ENCODE measurements around the gene EME1. TPM values are rescaled to one million over a fixed set of nuclear protein-coding genes. Genes with fewer than 3 reads are reported as not detected.

EME1 gene
- polyA plus RNA-seq, 1 of the 3 experiments (the other 2 are of a cell fraction): 16.9 TPM

GRCh38 chr17:50393700-50394099, 20.7 kb downstream of the EME1 start:
- 98% methylated on average over 5 of the region's 5 CpGs for WGBS (ENCODE audit: low lambda C conversion rate)
- Histone ChIP-seq H3K79me2 (ENCODE audit: insufficient read depth) (peaks cover 78% of the 10 kb centered on the region), H3K36me3 (replicated peaks in 1 of 2; ENCODE audit: control insufficient read depth in 1 of 2, insufficient read depth in 2 of 2, low read length in 1 of 2) (peaks cover 59 to 72% of the 10 kb centered on the region in 2 experiments), H3K27me3 (ENCODE audit: insufficient read depth) (no peaks in the 10 kb centered on the region), H3K4me2 (no peak overlapping the region), H3K4me1 (ENCODE audit: control insufficient read depth in 1 of 2, insufficient read depth in 2 of 2, low read depth in 1 of 2, low read length in 1 of 2) (peaks cover 10 to 23% of the 10 kb centered on the region in 2 experiments), H3K27ac (ENCODE audit: low read depth in 2 of 2, low read length in 1 of 2) (no peak overlapping the region), H3F3A (replicated peaks; ENCODE audit: insufficient read depth) (peaks cover 12% of the 10 kb centered on the region), H3K4me3 (ENCODE audit: low read depth in 2 of 2, low read length in 1 of 2) (no peak overlapping the region), H4K20me1 (ENCODE audit: insufficient read depth) (peaks cover 51% of the 10 kb centered on the region), H3K9me3 (no peaks in the 10 kb centered on the region), H2AFZ (ENCODE audit: low read depth) (no peak overlapping the region), H3K9me2 (no peaks in the 10 kb centered on the region), H3K9ac (no peak overlapping the region)
- no peak for DNase-seq
- ChIA-PET CTCF (interaction anchor here (0.8 to 2.7 kb wide), 3 partner anchors 21 to 32 kb away, joined by 4 to 12 read pairs (median 4); partner anchors contain the start of genes EME1 and MRPL27), POLR2A (interaction anchor here (1.1 kb wide), 1 partner anchor 10 kb away, joined by 4 read pairs; no protein-coding TSS in a partner anchor)
- TF ChIP-seq MEF2A (IDR thresholded peaks at IDR 0.05; ENCODE audit: borderline replicate concordance, low read depth): no peak
- no peak for TF ChIP-seq RXRA (IDR thresholded peaks at IDR 0.05; ENCODE audit: borderline replicate concordance, low read depth)
- no peak for TF ChIP-seq RFX5 (IDR thresholded peaks at IDR 0.05; ENCODE audit: low read length)
- TF ChIP-seq, protein P1, sequence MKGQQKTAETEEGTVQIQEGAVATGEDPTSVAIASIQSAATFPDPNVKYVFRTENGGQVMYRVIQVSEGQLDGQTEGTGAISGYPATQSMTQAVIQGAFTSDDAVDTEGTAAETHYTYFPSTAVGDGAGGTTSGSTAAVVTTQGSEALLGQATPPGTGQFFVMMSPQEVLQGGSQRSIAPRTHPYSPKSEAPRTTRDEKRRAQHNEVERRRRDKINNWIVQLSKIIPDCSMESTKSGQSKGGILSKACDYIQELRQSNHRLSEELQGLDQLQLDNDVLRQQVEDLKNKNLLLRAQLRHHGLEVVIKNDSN (IDR thresholded peaks at IDR 0.05; ENCODE audit: borderline replicate concordance, low read depth): no peak
- TF ChIP-seq JUND (IDR thresholded peaks at IDR 0.05): no peak
- no peak for TF ChIP-seq CTCF (IDR thresholded peaks at IDR 0.05)
- no peak for TF ChIP-seq PBX3 (IDR thresholded peaks at IDR 0.05)
- TF ChIP-seq, protein P2, sequence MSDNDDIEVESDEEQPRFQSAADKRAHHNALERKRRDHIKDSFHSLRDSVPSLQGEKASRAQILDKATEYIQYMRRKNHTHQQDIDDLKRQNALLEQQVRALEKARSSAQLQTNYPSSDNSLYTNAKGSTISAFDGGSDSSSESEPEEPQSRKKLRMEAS (IDR thresholded peaks at IDR 0.05; ENCODE audit: low read depth): no peak
- TF ChIP-seq FOXJ3 (CRISPR knock-in tag; IDR thresholded peaks at IDR 0.05): no peak
- no peak for TF ChIP-seq TAF1 (IDR thresholded peaks at IDR 0.05; ENCODE audit: borderline replicate concordance, low read depth, low read length)
- no peak for TF ChIP-seq REST (IDR thresholded peaks at IDR 0.05; ENCODE audit: low read depth, low read length)
- no peak for TF ChIP-seq GATA2 (CRISPR knock-in tag; IDR thresholded peaks at IDR 0.05)
- TF ChIP-seq EP300 (IDR thresholded peaks at IDR 0.05; ENCODE audit: borderline replicate concordance in 1 of 2, low read depth in 1 of 2, low read length in 1 of 2): no peak
- no peak for TF ChIP-seq POLR2AphosphoS5 (IDR thresholded peaks at IDR 0.05; ENCODE audit: low read depth, low read length)
